Activated CD4-positive, alpha-beta T cell treated with anti-CD3 and anti-CD28 coated beads, Interleukin-10, Interleukin-2, amounts not matched to agents 100 ng/mL and 50 ng/mL, durations not matched to agents 16 hours and 8 hours (primary cell): ENCODE data around the gene MRPS7.
"Not testable (repeated sequence)": the region's sequence is repeated elsewhere in the genome, so short reads cannot be mapped to it uniquely, and the experiment has no call there.

ENCODE experiments used
- DNase-seq: peaks from one replicate; pipeline ENCODE4 v3.0.0-alpha.2; 2020

Gene MRPS7

DNA sequence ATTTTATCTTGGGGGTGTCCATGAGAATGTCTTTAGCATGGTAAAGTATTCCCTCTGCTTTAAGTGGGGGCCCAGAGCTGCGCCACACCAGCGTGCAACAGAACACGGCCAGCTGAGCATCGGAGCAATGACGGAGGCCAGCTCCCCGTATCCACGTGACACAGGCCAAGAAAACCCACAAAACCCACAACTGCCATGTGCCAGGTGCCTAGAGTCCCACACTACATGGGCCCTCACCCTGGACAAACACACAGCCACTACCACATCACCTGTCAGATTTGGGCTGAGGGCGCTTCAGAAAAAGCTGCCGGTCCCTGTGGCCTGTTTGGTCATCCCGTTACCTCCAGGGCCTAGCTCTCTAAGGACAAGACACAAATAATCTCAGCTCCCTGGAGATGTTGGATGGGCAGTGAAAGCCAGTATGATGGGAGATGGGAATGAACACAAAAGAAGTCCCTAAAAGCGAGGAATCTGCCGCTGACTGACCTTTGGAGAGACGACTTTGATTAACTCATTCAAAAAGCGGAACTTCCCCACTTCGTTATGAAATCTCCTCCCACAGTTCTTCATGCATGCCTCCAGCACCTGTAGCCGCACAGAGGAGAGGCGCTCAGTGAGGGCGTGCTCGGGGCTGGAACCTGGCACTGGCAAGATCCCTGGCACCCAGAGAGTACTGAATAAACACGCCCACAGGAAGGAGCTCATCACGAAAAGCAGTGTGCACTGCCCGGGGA is 17.4 kb upstream of the MRPS7 start:
- no peak for DNase-seq

DNA sequence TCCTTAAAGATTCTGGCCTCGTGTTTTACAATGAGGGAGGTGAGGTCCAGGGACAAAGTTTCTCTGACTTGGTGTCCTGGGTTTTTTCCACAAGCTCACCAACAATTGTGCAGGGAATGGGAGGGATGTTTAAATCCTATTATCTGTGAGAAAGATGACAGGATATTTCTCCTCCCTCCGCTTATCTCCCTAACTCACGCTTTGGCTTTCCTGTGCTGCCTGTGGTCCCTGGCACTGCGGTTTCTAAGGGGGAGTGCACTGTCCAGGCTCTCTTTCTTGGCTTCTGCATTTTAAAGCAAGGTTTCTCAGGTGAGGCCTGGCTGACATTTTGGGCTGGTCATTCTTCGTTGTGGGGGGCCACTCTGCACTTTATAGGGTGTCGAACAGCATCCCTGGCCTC is 16.7 kb upstream of the MRPS7 start:
- no peak for DNase-seq

- DNase-seq = no peak
These were observed 15.3 kb upstream of the MRPS7 start for GRCh38 chr17:75246404-75246803.

DNA sequence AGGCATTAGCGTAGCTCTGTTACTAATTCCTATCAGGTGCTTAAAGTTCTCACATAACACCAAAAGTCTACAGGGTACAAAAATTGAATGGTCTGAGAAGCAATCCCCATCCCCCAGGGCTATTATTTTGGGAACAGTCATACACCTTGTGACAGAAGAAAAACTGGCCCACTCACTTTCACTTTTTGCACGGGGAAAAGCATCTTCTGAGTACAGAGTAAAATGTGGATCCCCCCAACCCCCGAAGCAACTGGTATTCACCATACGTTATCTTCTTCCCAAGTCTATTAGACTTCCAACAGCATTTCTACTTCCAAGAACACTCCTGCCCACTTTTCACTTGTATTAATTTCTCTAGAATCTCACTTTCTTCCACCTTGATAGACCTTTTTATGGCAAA is 12.1 kb upstream of the MRPS7 start:
- no peak for DNase-seq

DNA sequence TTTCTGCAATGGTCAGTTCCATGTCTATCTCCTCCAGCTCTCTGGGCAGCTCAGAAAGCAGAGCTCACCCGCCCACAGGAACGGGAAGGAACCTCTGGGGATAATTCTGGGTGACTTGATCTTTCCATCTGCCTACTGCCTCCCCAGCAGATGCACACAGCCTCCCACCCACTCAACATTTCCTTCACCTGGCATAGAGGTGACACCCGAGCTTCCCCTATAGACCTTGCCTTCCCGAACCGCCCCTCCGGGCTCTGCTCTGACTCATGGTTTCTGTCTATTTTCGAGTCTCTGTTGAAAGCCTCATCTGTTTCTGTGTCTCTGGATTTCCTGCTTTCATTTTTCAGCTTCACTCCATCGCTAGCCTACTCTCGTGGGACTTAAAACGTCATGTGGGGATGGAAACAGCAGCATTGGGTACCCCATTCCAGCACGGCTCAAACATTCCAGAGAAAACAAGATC is 11.6 kb upstream of the MRPS7 start:
- peak; percentile 88 for DNase-seq

DNA sequence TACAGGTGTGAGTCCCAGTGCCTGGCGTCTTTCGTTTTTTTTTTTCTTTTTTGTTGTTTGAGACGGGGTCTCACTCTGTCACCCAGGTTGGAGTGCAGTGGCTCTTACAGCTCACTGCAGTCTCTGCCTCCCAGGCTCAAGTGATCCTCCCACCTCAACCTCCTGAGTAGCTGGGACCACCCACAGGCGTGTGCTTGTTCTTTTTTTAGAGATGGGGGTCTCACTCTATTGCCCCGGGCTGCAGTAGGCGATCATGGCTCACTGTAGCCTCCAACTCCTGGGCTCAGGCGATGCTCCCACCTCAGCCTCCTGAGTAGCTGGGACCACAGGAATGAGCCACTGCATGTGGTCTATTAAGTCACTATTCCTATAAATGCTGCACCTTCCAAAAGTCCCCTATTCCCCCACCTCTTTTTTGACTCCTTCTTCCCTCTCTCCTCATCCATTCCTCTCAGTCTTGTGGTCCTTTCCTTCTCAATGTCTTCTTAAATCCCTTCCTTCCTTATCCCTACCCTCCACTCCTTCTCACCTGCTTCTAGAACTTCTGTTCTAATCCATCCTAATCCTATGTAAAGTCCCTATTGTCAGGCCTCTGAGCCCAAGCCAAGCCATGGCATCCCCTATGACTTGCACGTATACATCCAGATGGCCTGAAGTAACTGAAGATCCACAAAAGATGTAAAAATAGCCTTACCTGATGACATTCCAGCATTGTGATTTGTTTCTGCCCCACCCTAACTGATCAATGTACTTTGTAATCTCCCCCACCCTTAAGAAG is 9.5 kb upstream of the MRPS7 start:
- no peak for DNase-seq

- not testable (repeated sequence) for DNase-seq
These were observed 5.6 kb upstream of the MRPS7 start for GRCh38 chr17:75255954-75256698.

GRCh38 chr17:75257228-75257627 is 4.5 kb upstream of the MRPS7 start:
- DNase-seq = not testable (repeated sequence)

DNA sequence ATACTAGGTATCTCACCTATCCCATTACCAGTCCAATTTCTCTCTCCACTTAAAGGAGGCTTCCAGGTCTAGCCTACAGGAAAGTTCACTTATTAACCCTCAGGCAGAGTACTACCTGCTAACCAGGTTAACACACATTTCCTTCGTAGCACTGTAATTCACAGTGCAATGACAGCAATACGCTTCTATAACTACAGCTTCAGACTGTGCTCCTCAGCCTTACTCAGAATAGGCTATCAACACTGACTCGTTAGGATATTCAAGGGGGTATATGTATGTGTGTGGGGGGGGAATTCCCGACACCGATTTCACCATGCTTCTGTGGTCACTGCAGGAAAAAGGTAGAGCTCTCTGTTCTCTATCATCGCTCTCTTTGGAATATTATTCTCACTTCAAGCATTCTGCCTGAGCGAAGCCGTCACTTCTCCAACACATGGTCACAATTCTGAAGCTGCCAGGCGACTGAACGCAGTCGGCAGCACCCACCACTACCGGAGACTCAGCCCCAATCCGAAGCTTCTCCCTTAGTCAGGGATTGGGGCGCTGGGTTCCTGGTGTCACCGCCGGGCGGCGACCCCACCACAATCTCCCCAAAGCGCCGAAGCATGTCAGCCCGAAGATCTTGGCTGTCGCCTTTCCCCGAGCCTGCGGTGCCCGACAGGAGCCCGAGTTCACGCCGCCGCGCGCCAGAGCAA is 891 bp upstream of the MRPS7 start:
- DNase-seq = peak; percentile 63

- DNase-seq = no peak
These were observed 480 bp downstream of the MRPS7 start for GRCh38 chr17:75262112-75262606.

- DNase-seq = no peak
These were observed 1.4 kb downstream of the MRPS7 start for GRCh38 chr17:75263055-75263454.

DNA sequence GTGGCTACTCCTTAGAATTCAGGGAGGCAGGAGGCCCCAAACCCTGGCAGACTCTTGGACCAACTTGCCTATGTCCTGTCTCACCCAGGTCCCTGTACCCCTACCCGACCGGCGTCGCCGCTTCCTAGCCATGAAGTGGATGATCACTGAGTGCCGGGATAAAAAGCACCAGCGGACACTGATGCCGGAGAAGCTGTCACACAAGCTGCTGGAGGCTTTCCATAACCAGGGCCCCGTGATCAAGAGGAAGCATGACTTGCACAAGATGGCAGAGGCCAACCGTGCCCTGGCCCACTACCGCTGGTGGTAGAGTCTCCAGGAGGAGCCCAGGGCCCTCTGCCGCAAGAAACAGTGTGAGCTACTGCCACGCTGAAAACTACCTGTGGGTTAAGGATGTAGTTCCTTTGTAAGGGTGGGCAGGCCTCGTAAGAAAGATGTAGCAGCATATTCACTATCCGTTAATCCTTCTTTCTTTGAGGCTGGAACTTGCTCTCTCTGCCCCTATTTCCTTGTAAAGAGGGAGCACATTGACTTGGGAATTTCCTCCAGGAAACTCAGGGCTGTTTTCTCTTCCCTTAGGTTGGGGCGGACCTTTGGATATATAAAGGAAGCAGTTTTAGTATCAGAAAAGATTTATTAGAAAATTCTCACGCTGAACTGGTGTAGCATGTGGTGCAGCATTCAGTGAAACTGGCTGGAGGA is 4.1 kb downstream of the MRPS7 start:
- DNase-seq = no peak

GRCh38 chr17:75266316-75267152 is 4.9 kb downstream of the MRPS7 start:
- no peak for DNase-seq

GRCh38 chr17:75267153-75267410 is 5.4 kb downstream of the MRPS7 start:
- DNase-seq = no peak

- DNase-seq = no peak
These were observed 5.9 kb downstream of the MRPS7 start for GRCh38 chr17:75267411-75268232.

DNA sequence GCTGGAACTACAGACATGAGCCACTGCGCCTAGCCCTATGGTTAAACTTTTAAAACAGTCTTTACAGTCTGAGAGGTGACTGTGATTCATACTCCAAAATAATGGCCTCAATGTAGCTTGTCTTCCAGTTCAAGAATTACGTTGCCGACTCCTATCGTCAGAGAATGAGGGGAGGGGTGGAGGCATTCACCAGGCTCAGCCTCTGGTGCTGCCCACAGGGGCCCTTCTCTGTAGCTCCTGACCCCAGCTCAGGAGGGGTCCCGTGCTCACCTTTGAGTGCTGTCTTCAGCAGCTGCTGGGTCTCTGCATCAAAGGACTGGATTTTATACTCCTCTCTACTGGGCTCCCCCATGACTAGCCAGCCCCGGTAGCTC is 8.2 kb downstream of the MRPS7 start:
- no peak for DNase-seq

DNA sequence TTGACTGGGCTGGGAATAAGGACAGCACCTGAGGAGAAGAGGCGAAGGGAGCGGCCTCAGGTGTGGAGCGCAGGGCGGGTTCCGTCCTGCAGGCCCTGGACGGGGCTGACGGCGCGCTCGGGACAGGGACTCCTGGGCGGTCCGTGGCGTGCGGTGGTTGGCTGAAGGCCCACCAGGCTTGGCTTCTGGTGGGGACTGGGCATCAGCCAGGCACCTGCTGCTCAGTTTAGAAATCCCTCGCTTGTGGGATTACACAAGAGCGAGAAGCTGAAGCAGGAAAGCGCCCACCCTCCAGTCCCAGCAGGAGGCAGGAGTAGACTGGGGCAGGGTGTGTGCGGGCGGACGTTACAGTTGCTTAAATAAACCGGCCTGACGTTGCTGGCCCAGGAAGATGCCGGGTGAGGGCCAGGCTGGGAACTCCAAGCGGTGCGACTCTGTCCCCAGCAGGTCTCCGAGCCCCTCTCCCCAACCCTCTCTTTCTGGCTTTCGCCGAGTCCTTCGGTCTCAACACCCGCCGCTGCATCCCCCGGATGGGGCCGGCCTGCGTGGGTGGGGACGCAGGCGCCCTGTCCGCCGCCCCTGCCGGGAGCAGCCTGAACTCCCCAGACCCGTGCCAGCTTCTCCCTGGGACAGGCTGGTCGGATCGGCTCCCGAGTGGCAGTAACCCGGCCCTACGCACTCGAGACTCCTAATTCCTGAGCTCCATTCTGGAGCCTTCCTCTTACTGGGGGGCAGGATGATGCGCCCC is 8.7 kb downstream of the MRPS7 start:
- DNase-seq = peak; percentile 70

DNA sequence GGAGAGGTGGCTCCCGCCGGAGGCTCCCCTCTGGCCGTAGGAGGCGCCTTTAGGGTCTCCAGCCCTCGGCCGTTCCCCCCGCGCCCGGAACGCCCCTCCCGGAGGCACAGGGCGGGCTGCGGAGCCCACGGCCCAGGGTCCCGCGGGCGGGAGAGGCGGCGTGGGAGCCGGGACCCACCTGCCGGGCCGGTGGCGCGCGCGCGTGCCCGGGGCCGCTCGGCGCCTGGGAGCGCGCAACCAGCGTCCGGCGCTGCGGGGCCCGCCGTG is 9.2 kb downstream of the MRPS7 start, which contains the start of gene MIF4GD:
TSS of gene MIF4GD (minus strand) at position 266 of the 267 bp plus-strand sequence. CDS start 1,036 bp downstream, outside the sequence.
- DNase-seq = no peak

DNA sequence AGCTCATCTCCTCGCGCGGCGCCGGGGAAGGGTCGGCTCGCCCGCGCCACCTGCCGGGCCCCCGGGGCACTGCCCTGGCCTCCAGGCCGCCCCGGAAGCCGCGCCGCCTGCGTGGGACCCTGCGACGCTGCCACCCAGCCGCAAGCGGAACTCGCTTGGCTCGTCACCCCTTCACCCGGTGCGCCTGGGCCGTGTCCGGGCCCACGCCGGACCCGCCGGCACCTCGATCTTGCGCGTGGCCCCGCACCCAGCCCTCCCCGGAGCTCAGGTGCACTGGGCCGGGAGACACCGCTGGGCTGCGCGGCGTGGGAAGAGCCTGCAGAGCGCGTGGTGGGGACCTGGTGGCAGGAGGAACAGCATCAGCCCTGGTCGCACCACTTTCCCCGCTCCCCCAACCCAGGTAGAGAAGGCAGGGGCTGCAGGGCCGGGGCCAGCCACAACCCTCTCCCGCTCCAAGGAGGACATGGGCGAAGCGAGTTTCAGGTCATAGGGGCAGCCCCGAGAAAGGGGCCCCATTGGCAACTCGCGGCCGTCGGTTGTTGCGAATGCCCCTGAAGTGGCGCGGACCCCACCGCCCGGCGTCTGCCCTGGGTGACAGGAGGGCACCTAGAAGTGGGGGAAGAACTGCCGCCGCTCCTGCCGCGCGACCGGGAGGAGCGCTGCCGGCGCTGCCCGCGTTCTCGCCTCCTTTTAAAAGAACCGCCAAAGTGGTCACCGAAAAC is 9.7 kb downstream of the MRPS7 start:
- peak; percentile 92 for DNase-seq
